DND-41 (cell line): Measurements from ENCODE around the gene CSRNP2.

Experiments used
- ATAC-seq: fragments of 200-7000 bp; cut with Tn5 transposase; 3 replicates; pipeline ENCODE4 v1.9.1; 2021; ENCODE audit warnings: low read depth; ENCODE audit not compliant: insufficient read depth
- DNase-seq: peaks from one replicate; pipeline ENCODE4 v3.0.0-alpha.2; 2020
- H2AFZ ChIP-seq: 2 replicates; pipeline ENCODE4 v1.6.0; 2012; ENCODE audit warnings: low read depth, low read length
- H3K27ac ChIP-seq: 2 replicates; pipeline ENCODE4 v1.5.1; 2012; ENCODE audit warnings: low read length, inconsistent platforms
- H3K27me3 ChIP-seq: fragments of 200-600 bp; sonication (generic); 2 replicates; pipeline ENCODE4 v1.6.0; 2012; ENCODE audit warnings: low read length, mild to moderate bottlenecking, inconsistent platforms; ENCODE audit not compliant: insufficient read depth, poor library complexity
- H3K36me3 ChIP-seq: 2 replicates; pipeline ENCODE4 v1.5.1; 2012; ENCODE audit warnings: low read length, inconsistent platforms; ENCODE audit not compliant: insufficient read depth
- H3K4me1 ChIP-seq: 2 replicates; pipeline ENCODE4 v1.5.1; 2012; ENCODE audit warnings: mild to moderate bottlenecking, low read length; ENCODE audit not compliant: insufficient read depth
- H3K4me2 ChIP-seq: 2 replicates; pipeline ENCODE4 v1.6.0; 2012; ENCODE audit warnings: mild to moderate bottlenecking, moderate library complexity, low read length, inconsistent platforms; ENCODE audit not compliant: insufficient read depth
- H3K4me3 ChIP-seq, 2 experiments: fragments of 200-600 bp in 1 of 2; shearing (Covaris generic) in 1 of 2; 2 replicates each; pipeline ENCODE4 v1.5.1; 2012 to 2016; ENCODE audit warnings: inconsistent platforms in 2 of 2, low read length in 2 of 2, mild to moderate bottlenecking in 2 of 2, low read depth in 1 of 2, moderate library complexity in 1 of 2
- H3K79me2 ChIP-seq: 2 replicates; pipeline ENCODE4 v1.6.0; 2012; ENCODE audit warnings: low read length, inconsistent platforms; ENCODE audit not compliant: insufficient read depth
- H3K9ac ChIP-seq: 2 replicates; pipeline ENCODE4 v1.6.0; 2012; ENCODE audit warnings: low read depth, mild to moderate bottlenecking, inconsistent platforms, low read length, moderate library complexity
- H3K9me3 ChIP-seq: 2 replicates; pipeline ENCODE4 v1.5.1; 2012; ENCODE audit warnings: low read length, moderate library complexity, mild to moderate bottlenecking, inconsistent platforms; ENCODE audit not compliant: insufficient read depth, severe bottlenecking
- H4K20me1 ChIP-seq: 2 replicates; pipeline ENCODE4 v1.6.0; 2012; ENCODE audit warnings: low read length; ENCODE audit not compliant: insufficient read depth
- EZH2 ChIP-seq: IDR thresholded peaks from 3 replicates; pipeline ENCODE4 v1.6.1; 2012; ENCODE audit warnings: borderline replicate concordance, low read depth, mild to moderate bottlenecking, moderate library complexity, low read length, inconsistent platforms; ENCODE audit not compliant: severe bottlenecking
- TF ChIP-seq, protein P1 (sequence below): IDR thresholded peaks from 2 replicates; pipeline ENCODE4 v1.5.1; 2012; ENCODE audit warnings: borderline replicate concordance, low read length, moderate library complexity, mild to moderate bottlenecking; ENCODE audit not compliant: poor library complexity, severe bottlenecking; ENCODE audit errors: extremely low read depth

CSRNP2 gene

DNA sequence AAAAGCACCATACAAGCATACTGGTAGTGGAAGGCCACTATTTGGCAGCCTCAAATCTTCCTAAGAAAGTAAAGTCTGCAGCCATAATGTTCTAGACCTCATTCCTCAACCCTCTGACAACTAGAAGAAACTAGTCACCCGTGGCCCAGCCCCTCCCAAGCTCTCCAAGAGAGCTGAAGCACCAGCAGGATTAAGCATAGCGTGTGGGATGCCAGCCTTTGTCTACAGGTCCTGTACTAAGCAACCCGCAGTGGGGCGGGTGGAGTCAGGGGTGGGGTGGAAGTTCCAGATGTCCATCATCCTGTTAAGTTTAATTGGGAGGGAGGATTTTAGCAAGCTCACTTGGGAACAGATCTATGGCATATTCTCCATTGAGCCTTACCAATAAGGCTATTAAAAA is 71.4 kb downstream of the CSRNP2 start:
- Histone ChIP-seq H4K20me1 (peaks cover 17% of the 10 kb centered on the region; the same call in 1 of the 2 replicates), H3K4me1 (peaks cover 10% of the 10 kb centered on the region), H3K9ac (no peak overlapping the region), H3K79me2 (peaks cover 90% of the 10 kb centered on the region), H3K9me3 (no peaks in the 10 kb centered on the region), H2AFZ (no peak overlapping the region), H3K4me2 (no peak overlapping the region), H3K36me3 (peaks cover 20% of the 10 kb centered on the region), H3K4me3 (no peak overlapping the region), H3K27me3 (no peaks in the 10 kb centered on the region), H3K27ac (no peak overlapping the region)
- no peak for TF ChIP-seq EZH2
- TF ChIP-seq, protein P1, sequence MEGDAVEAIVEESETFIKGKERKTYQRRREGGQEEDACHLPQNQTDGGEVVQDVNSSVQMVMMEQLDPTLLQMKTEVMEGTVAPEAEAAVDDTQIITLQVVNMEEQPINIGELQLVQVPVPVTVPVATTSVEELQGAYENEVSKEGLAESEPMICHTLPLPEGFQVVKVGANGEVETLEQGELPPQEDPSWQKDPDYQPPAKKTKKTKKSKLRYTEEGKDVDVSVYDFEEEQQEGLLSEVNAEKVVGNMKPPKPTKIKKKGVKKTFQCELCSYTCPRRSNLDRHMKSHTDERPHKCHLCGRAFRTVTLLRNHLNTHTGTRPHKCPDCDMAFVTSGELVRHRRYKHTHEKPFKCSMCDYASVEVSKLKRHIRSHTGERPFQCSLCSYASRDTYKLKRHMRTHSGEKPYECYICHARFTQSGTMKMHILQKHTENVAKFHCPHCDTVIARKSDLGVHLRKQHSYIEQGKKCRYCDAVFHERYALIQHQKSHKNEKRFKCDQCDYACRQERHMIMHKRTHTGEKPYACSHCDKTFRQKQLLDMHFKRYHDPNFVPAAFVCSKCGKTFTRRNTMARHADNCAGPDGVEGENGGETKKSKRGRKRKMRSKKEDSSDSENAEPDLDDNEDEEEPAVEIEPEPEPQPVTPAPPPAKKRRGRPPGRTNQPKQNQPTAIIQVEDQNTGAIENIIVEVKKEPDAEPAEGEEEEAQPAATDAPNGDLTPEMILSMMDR: no peak
- ATAC-seq: no peak
- DNase-seq: no peak
